Measurements from ENCODE around the gene CSNK2A1. TPM values are rescaled to one million over a fixed set of nuclear protein-coding genes. Genes with fewer than 3 reads are reported as not detected.

Gene CSNK2A1
- total and polyA plus RNA-seq, 2 donors (not counting 3 experiments of a cell fraction or from before 2014, with no cell fraction given) = 68.4 to 142 TPM

- DNase-seq (ENCODE audit: low read depth, low spot score) (no peak), FAIRE-seq (no peak)
- H3K79me2 ChIP-seq (ENCODE audit: control insufficient read depth, insufficient read depth, low read length) = no peaks in the 10 kb centered on the region
- peaks cover 14 to 25% of the 10 kb centered on the region in 2 experiments for H3K36me3 ChIP-seq (ENCODE audit: control insufficient read depth in 2 of 2, extremely low read depth in 1 of 2, insufficient read depth in 2 of 2, low read length in 2 of 2)
- no peak overlapping the region for H3K27ac ChIP-seq (ENCODE audit: insufficient read depth, low read depth, low read length)
- CTCF ChIA-PET = interaction anchor here (0.9 to 1.3 kb wide), 2 partner anchors 10 to 153 kb away, joined by 3 to 4 read pairs; no protein-coding TSS in a partner anchor
- dilution Hi-C loops (cut with MboI; ENCODE audit: extremely low pct_ligation_motif_present, low sequenced_read_pairs) (no loop called here), intact Hi-C loops (cut with micrococcal nuclease) (no loop called here)
- H2AFZ ChIP-seq (ENCODE audit: low read depth, low read length) = no peak overlapping the region
- no peak for TF ChIP-seq CTCF (IDR thresholded peaks at IDR 0.05; ENCODE audit: extremely low read depth in 1 of 2, insufficient read depth in 1 of 2, low read depth in 1 of 2, low read length in 2 of 2)
- TF ChIP-seq JUN (IDR thresholded peaks at IDR 0.05; ENCODE audit: borderline replicate concordance, insufficient read depth, insufficient read length, low read depth) = no peak
- TF ChIP-seq MAX (IDR thresholded peaks at IDR 0.05; ENCODE audit: insufficient read depth, insufficient read length) = no peak
- no peak for TF ChIP-seq GATA2 (IDR thresholded peaks at IDR 0.05; ENCODE audit: insufficient read depth, insufficient read length, low read depth, low read length)
- no peaks in the 10 kb centered on the region for H4K20me1 ChIP-seq (replicated peaks; ENCODE audit: control insufficient read depth, extremely low read depth, insufficient read depth, low read length)
- POLR2A ChIA-PET = no interaction called here
- no peaks in the 10 kb centered on the region for H3K9me3 ChIP-seq (replicated peaks; ENCODE audit: control insufficient read depth, insufficient read depth, low read length)
- no TSS peak for BruUV-seq (replicated peaks)
- no peak overlapping the region for H3K4me2 ChIP-seq (ENCODE audit: insufficient read depth, low read length)
- H3K9me1 ChIP-seq (replicated peaks; ENCODE audit: control insufficient read depth, extremely low read depth, insufficient read depth, low read length) = no peaks in the 10 kb centered on the region
- no peaks in the 10 kb centered on the region for H3K4me1 ChIP-seq (ENCODE audit: control insufficient read depth, extremely low read depth, insufficient read depth, low read length)
- no peak overlapping the region for H3K4me3 ChIP-seq (replicated peaks in 1 of 3; ENCODE audit: insufficient read depth in 1 of 3, low read depth in 1 of 3, low read length in 3 of 3)
- H3K9ac ChIP-seq (replicated peaks; ENCODE audit: extremely low read depth, insufficient read depth, low read length) = no peak overlapping the region
- H3K27me3 ChIP-seq (ENCODE audit: control insufficient read depth in 2 of 2, insufficient read depth in 2 of 2, low read length in 2 of 2) = no peaks in the 10 kb centered on the region
Observed at GRCh38 chr20:492159-492558, 51.4 kb downstream of the CSNK2A1 start.

GRCh38 chr20:487655-488054 lies 55.9 kb downstream of the CSNK2A1 start:
- FAIRE-seq (no peak), DNase-seq (ENCODE audit: low read depth, low spot score) (no peak)
- Histone ChIP-seq H3K9ac (replicated peaks; ENCODE audit: extremely low read depth, insufficient read depth, low read length) (no peak overlapping the region), H3K9me3 (replicated peaks; ENCODE audit: control insufficient read depth, insufficient read depth, low read length) (no peaks in the 10 kb centered on the region), H3K27ac (ENCODE audit: insufficient read depth, low read depth, low read length) (no peak overlapping the region), H3K4me3 (replicated peaks in 1 of 3; ENCODE audit: insufficient read depth in 1 of 3, low read depth in 1 of 3, low read length in 3 of 3) (no peak overlapping the region), H3K4me1 (ENCODE audit: control insufficient read depth, extremely low read depth, insufficient read depth, low read length) (no peaks in the 10 kb centered on the region), H4K20me1 (replicated peaks; ENCODE audit: control insufficient read depth, extremely low read depth, insufficient read depth, low read length) (no peaks in the 10 kb centered on the region), H3K9me1 (replicated peaks; ENCODE audit: control insufficient read depth, extremely low read depth, insufficient read depth, low read length) (no peaks in the 10 kb centered on the region), H2AFZ (ENCODE audit: low read depth, low read length) (no peak overlapping the region), H3K79me2 (ENCODE audit: control insufficient read depth, insufficient read depth, low read length) (no peaks in the 10 kb centered on the region), H3K27me3 (ENCODE audit: control insufficient read depth in 2 of 2, insufficient read depth in 2 of 2, low read length in 2 of 2) (no peaks in the 10 kb centered on the region), H3K4me2 (ENCODE audit: insufficient read depth, low read length) (no peak overlapping the region), H3K36me3 (ENCODE audit: control insufficient read depth in 2 of 2, extremely low read depth in 1 of 2, insufficient read depth in 2 of 2, low read length in 2 of 2) (peaks cover 23 to 27% of the 10 kb centered on the region in 2 experiments)
- intact Hi-C loops (cut with micrococcal nuclease) = no loop called here
- TF ChIP-seq MAX (IDR thresholded peaks at IDR 0.05; ENCODE audit: insufficient read depth, insufficient read length) (no peak), POLR2A (IDR thresholded peaks at IDR 0.05; ENCODE audit: low read depth, low read length) (no peak), EZH2 (IDR thresholded peaks at IDR 0.05; ENCODE audit: borderline replicate concordance, low read depth, low read length, severe bottlenecking) (no peak), GATA2 (IDR thresholded peaks at IDR 0.05; ENCODE audit: insufficient read depth, insufficient read length, low read depth, low read length) (no peak), CTCF (IDR thresholded peaks at IDR 0.05; ENCODE audit: extremely low read depth in 1 of 2, insufficient read depth in 1 of 2, low read depth in 1 of 2, low read length in 2 of 2) (no peak), JUN (IDR thresholded peaks at IDR 0.05; ENCODE audit: borderline replicate concordance, insufficient read depth, insufficient read length, low read depth) (no peak), MYC (IDR thresholded peaks at IDR 0.05; ENCODE audit: low read depth, low read length) (no peak), POLR2AphosphoS5 (IDR thresholded peaks at IDR 0.05; ENCODE audit: insufficient read depth, low read depth, low read length) (no peak), FOS (IDR thresholded peaks at IDR 0.05; ENCODE audit: borderline replicate concordance, insufficient read depth, low read length) (no peak)
- dilution Hi-C loops (cut with MboI; ENCODE audit: extremely low pct_ligation_motif_present, low sequenced_read_pairs) = no loop called here
- POLR2A ChIA-PET = no interaction called here
- BruUV-seq (replicated peaks) = no TSS peak
- CTCF ChIA-PET = no interaction called here

All from endothelial cell of umbilical vein (primary cell).